Measurements from ENCODE around the gene EIF4A2. TPM values are rescaled to one million over a fixed set of nuclear protein-coding genes. Genes with fewer than 3 reads are reported as not detected.

EIF4A2 gene
- total and polyA plus RNA-seq, 2 of the 13 experiments (the other 11 are each of a cell fraction or from before 2014, with no cell fraction given), result 480 to 596 TPM

DNA sequence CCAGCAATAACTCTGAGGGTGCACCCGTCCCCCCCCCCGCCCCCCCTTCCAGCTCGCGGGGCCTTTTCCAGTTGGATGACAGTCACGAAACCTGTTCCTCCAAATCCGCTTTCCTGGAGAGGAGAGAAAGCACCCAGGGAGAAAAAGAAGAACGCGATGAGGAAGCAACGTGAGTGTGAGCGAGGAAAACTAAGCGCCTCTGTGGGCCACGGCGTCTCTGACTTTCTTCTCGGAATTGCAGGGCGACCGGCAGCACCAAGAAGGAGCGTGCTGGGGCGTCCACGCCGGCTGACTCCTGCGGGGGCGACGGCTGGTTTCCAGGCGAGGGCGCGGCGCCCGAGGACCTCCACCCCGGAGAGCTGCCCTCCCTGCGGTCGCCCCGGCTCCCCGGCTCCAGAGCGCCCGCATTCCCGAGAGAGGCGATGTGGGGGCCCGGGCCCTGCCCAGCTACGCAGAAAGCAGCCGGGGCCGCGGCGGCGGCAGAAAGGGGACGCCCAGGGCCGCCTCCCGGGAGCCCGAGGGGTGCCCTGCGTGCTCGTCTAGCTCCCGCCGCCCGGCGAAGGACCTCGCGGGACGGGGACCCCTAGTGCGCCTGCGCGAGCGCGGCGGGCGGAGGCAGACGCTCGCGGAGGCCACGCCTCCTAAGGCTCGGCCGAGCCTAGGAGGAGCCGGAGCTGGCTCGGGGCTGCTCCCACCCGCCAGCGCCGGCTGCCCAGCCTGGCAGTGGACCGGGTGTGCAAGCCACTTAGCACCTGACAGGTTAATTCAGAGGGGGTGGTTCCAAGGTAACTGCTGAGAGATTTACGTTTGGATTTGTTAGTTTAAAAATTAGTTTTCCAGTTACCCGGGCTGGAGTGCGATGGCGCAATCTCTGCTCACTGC lies 43.8 kb downstream of the EIF4A2 start (continued):
- TF ChIP-seq, protein P1, sequence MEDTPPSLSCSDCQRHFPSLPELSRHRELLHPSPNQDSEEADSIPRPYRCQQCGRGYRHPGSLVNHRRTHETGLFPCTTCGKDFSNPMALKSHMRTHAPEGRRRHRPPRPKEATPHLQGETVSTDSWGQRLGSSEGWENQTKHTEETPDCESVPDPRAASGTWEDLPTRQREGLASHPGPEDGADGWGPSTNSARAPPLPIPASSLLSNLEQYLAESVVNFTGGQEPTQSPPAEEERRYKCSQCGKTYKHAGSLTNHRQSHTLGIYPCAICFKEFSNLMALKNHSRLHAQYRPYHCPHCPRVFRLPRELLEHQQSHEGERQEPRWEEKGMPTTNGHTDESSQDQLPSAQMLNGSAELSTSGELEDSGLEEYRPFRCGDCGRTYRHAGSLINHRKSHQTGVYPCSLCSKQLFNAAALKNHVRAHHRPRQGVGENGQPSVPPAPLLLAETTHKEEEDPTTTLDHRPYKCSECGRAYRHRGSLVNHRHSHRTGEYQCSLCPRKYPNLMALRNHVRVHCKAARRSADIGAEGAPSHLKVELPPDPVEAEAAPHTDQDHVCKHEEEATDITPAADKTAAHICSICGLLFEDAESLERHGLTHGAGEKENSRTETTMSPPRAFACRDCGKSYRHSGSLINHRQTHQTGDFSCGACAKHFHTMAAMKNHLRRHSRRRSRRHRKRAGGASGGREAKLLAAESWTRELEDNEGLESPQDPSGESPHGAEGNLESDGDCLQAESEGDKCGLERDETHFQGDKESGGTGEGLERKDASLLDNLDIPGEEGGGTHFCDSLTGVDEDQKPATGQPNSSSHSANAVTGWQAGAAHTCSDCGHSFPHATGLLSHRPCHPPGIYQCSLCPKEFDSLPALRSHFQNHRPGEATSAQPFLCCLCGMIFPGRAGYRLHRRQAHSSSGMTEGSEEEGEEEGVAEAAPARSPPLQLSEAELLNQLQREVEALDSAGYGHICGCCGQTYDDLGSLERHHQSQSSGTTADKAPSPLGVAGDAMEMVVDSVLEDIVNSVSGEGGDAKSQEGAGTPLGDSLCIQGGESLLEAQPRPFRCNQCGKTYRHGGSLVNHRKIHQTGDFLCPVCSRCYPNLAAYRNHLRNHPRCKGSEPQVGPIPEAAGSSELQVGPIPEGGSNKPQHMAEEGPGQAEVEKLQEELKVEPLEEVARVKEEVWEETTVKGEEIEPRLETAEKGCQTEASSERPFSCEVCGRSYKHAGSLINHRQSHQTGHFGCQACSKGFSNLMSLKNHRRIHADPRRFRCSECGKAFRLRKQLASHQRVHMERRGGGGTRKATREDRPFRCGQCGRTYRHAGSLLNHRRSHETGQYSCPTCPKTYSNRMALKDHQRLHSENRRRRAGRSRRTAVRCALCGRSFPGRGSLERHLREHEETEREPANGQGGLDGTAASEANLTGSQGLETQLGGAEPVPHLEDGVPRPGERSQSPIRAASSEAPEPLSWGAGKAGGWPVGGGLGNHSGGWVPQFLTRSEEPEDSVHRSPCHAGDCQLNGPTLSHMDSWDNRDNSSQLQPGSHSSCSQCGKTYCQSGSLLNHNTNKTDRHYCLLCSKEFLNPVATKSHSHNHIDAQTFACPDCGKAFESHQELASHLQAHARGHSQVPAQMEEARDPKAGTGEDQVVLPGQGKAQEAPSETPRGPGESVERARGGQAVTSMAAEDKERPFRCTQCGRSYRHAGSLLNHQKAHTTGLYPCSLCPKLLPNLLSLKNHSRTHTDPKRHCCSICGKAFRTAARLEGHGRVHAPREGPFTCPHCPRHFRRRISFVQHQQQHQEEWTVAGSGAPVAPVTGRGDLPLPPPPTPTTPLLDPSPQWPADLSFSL (CRISPR knock-in tag; IDR thresholded peaks at IDR 0.05), result no peak
- TF ChIP-seq ZNF296 (CRISPR knock-in tag; conservative IDR thresholded peaks at IDR 0.05) (no peak), ZNF138 (CRISPR knock-in tag; IDR thresholded peaks at IDR 0.05; ENCODE audit: low read depth) (peak; percentile 40; the same call in 1 of the 2 replicates), TOPORS (CRISPR knock-in tag; IDR thresholded peaks at IDR 0.05) (peak; percentile 47; the same call in 1 of the 2 replicates), MXD4 (CRISPR knock-in tag; IDR thresholded peaks at IDR 0.05) (0 out of 2 replicates have a peak, but pooled peaks have one; percentile 31), CEBPB (IDR thresholded peaks at IDR 0.05; ENCODE audit: borderline replicate concordance, low read depth, low read length) (peak; percentile 83), KAT8 (CRISPR knock-in tag; IDR thresholded peaks at IDR 0.05) (0 out of 2 replicates have a peak, but pooled peaks have one; percentile 19), RBFOX2 (IDR thresholded peaks at IDR 0.05; ENCODE audit: low read depth, low read length) (peak; percentile 78), ZNF607 (CRISPR knock-in tag; IDR thresholded peaks at IDR 0.05; ENCODE audit: borderline replicate concordance) (peak; percentile 81), ZNF337 (CRISPR knock-in tag; IDR thresholded peaks at IDR 0.05; ENCODE audit: borderline replicate concordance, low read depth) (no peak), ZNF121 (CRISPR knock-in tag; IDR thresholded peaks at IDR 0.05) (0 out of 2 replicates have a peak, but pooled peaks have one; percentile 6), POLR2AphosphoS5 (IDR thresholded peaks at IDR 0.05; ENCODE audit: low read depth, low read length) (peak; percentile 44; the same call in 1 of the 2 replicates), IKZF4 (CRISPR knock-in tag; IDR thresholded peaks at IDR 0.05; ENCODE audit: borderline replicate concordance, low read depth, not compliant biosample characterization) (peak; percentile 62), POLR2A (IDR thresholded peaks at IDR 0.05; ENCODE audit: insufficient read depth in 1 of 2, low read depth in 2 of 2, low read length in 2 of 2) (peak in 1 of 2 experiments; percentile 73; a peak in 2 of 4 replicates), ZNF883 (CRISPR knock-in tag; IDR thresholded peaks at IDR 0.05; ENCODE audit: not compliant biosample characterization) (peak; percentile 54), RXRB (CRISPR knock-in tag; IDR thresholded peaks at IDR 0.05; ENCODE audit: borderline replicate concordance) (no peak), POLR2G (IDR thresholded peaks at IDR 0.05; ENCODE audit: low read depth, low read length) (peak; percentile 73)
- TF ChIP-seq, protein P2, sequence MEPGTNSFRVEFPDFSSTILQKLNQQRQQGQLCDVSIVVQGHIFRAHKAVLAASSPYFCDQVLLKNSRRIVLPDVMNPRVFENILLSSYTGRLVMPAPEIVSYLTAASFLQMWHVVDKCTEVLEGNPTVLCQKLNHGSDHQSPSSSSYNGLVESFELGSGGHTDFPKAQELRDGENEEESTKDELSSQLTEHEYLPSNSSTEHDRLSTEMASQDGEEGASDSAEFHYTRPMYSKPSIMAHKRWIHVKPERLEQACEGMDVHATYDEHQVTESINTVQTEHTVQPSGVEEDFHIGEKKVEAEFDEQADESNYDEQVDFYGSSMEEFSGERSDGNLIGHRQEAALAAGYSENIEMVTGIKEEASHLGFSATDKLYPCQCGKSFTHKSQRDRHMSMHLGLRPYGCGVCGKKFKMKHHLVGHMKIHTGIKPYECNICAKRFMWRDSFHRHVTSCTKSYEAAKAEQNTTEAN (CRISPR knock-in tag; conservative IDR thresholded peaks at IDR 0.05), result 0 out of 2 replicates have a peak, but pooled peaks have one; percentile 27
- TF ChIP-seq, protein P3, sequence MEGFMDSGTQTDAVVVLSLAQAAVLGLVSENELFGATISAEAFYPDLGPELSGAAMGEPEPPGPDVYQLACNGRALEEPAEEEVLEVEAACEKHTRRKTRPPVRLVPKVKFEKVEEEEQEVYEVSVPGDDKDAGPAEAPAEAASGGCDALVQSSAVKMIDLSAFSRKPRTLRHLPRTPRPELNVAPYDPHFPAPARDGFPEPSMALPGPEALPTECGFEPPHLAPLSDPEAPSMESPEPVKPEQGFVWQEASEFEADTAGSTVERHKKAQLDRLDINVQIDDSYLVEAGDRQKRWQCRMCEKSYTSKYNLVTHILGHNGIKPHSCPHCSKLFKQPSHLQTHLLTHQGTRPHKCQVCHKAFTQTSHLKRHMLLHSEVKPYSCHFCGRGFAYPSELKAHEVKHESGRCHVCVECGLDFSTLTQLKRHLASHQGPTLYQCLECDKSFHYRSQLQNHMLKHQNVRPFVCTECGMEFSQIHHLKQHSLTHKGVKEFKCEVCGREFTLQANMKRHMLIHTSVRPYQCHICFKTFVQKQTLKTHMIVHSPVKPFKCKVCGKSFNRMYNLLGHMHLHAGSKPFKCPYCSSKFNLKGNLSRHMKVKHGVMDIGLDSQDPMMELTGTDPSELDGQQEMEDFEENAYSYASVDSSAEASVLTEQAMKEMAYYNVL (CRISPR knock-in tag; IDR thresholded peaks at IDR 0.05; ENCODE audit: borderline replicate concordance), result 0 out of 2 replicates have a peak, but pooled peaks have one; percentile 8
